Liver (tissue), 9 donors: ENCODE results near the gene CNOT4. TPM values are rescaled to one million over a fixed set of nuclear protein-coding genes. Genes with fewer than 3 reads are reported as not detected.
"Not testable (repeated sequence)": the region's sequence is repeated elsewhere in the genome, so short reads cannot be mapped to it uniquely, and the experiment has no call there.

Experiments
- DNase-seq: peaks from one replicate; pipeline ENCODE4 v3.0.0-alpha.2; 2017; ENCODE audit warnings: low spot score
- H3K27ac ChIP-seq, 2 donors: one replicate each; pipeline ENCODE4 v1.7.0; 2013; ENCODE audit warnings: inconsistent platforms in 2 of 2, low read length in 2 of 2, control low read depth in 1 of 2, low read depth in 1 of 2, mild to moderate bottlenecking in 1 of 2
- H3K27me3 ChIP-seq, 4 donors: one replicate each; pipeline versions ENCODE4 v1.6.1 to v1.7.0; 2013; ENCODE audit warnings: low read length in 3 of 4, inconsistent platforms in 1 of 4, mild to moderate bottlenecking in 1 of 4, moderate library complexity in 1 of 4; ENCODE audit not compliant: control insufficient read depth in 4 of 4, insufficient read depth in 4 of 4
- H3K36me3 ChIP-seq, 4 donors: one replicate each; pipeline versions ENCODE4 v1.6.1 to v1.7.0; 2013; ENCODE audit warnings: low read length in 3 of 4, mild to moderate bottlenecking in 3 of 4, low read depth in 1 of 4, moderate library complexity in 1 of 4; ENCODE audit not compliant: control insufficient read depth in 4 of 4, insufficient read depth in 3 of 4
- H3K4me1 ChIP-seq, 4 donors: one replicate each; pipeline versions ENCODE4 v1.6.1 to v1.7.0; 2013; ENCODE audit warnings: low read length in 3 of 4, mild to moderate bottlenecking in 3 of 4, moderate library complexity in 1 of 4; ENCODE audit not compliant: control insufficient read depth in 4 of 4, insufficient read depth in 4 of 4
- H3K4me3 ChIP-seq, 3 donors: one replicate each; pipeline versions ENCODE4 v1.6.1 to v1.7.0; 2013; ENCODE audit warnings: low read length in 3 of 3, control low read depth in 1 of 3, low read depth in 1 of 3, mild to moderate bottlenecking in 1 of 3
- H3K9ac ChIP-seq, 2 donors: one replicate each; pipeline ENCODE4 v1.7.0; 2013; ENCODE audit warnings: low read length in 2 of 2, mild to moderate bottlenecking in 2 of 2, moderate library complexity in 2 of 2, control low read depth in 1 of 2, low read depth in 1 of 2
- H3K9me3 ChIP-seq, 4 donors: one replicate each; pipeline versions ENCODE4 v1.6.1 to v1.7.0; 2013; ENCODE audit warnings: low read length in 3 of 4; ENCODE audit not compliant: control insufficient read depth in 4 of 4
- ATF3 ChIP-seq: IDR thresholded peaks from 2 replicates; pipeline ENCODE4 v1.6.1; 2016; ENCODE audit warnings: antibody characterized with exemption
- CTCF ChIP-seq: fragments of 150-350 bp; IDR thresholded peaks from 2 replicates; pipeline ENCODE4 v1.5.1; 2017; ENCODE audit warnings: improper control_type of control experiment, low read depth, low read length; ENCODE audit not compliant: missing input control
- EGR1 ChIP-seq, 2 donors: IDR thresholded peaks; 2 replicates each; pipeline ENCODE4 v1.6.1; 2016 to 2018; ENCODE audit warnings: antibody characterized with exemption in 2 of 2, low read depth in 2 of 2
- FOXA1 ChIP-seq: IDR thresholded peaks from 2 replicates; pipeline ENCODE4 v1.6.1; 2016; ENCODE audit warnings: antibody characterized with exemption
- FOXA2 ChIP-seq: IDR thresholded peaks from 2 replicates; pipeline ENCODE4 v1.6.1; 2016; ENCODE audit warnings: antibody characterized with exemption
- GABPA ChIP-seq, 2 donors: IDR thresholded peaks in 1 of 2; conservative IDR thresholded peaks in 1 of 2; 2 replicates each; pipeline ENCODE4 v1.6.1; 2016; ENCODE audit warnings: antibody characterized with exemption in 2 of 2, mild to moderate bottlenecking in 1 of 2, moderate library complexity in 1 of 2
- HNF4A ChIP-seq, 2 donors: conservative IDR thresholded peaks; 2 replicates each; pipeline ENCODE4 v1.6.1; 2016; ENCODE audit warnings: antibody characterized with exemption in 2 of 2, mild to moderate bottlenecking in 2 of 2
- JUND ChIP-seq, 2 donors: IDR thresholded peaks; 2 replicates each; pipeline ENCODE4 v1.6.1; 2016; ENCODE audit warnings: antibody characterized with exemption in 2 of 2
- MAX ChIP-seq: IDR thresholded peaks from 2 replicates; pipeline ENCODE4 v1.6.1; 2016; ENCODE audit warnings: antibody characterized with exemption
- NR2F2 ChIP-seq: IDR thresholded peaks from 2 replicates; pipeline ENCODE4 v1.6.1; 2016; ENCODE audit warnings: antibody characterized with exemption
- RAD21 ChIP-seq, 2 donors: IDR thresholded peaks; 2 replicates each; pipeline ENCODE4 v1.6.1; 2016; ENCODE audit warnings: antibody characterized with exemption in 2 of 2, mild to moderate bottlenecking in 2 of 2
- RXRA ChIP-seq, 2 donors: IDR thresholded peaks; 2 replicates each; pipeline ENCODE4 v1.6.1; 2017 to 2018; ENCODE audit warnings: antibody characterized with exemption in 2 of 2, mild to moderate bottlenecking in 1 of 2
- SP1 ChIP-seq: IDR thresholded peaks from 2 replicates; pipeline ENCODE4 v1.6.1; 2018; ENCODE audit warnings: antibody characterized with exemption, mild to moderate bottlenecking
- YY1 ChIP-seq: IDR thresholded peaks from 2 replicates; pipeline ENCODE4 v1.6.1; 2016; ENCODE audit warnings: antibody characterized with exemption, mild to moderate bottlenecking
- ZBTB33 ChIP-seq: IDR thresholded peaks from 2 replicates; pipeline ENCODE4 v1.6.1; 2016; ENCODE audit warnings: antibody characterized with exemption
- WGBS: extraction: QIAGEN DNeasy Blood & Tissue Kit; methylation state at CpG from one replicate; pipeline ENCODE4 v1.1.7; 2013; 5-methylcytosine and 5-hydroxymethylcytosine counted together
- polyA plus RNA-seq, 2 donors: library from polyadenylated mRNA; stranded (reverse) in 1 of 2; unstranded in 1 of 2; fragments of 200-250 nt in 1 of 2; fragments of >200 nt in 1 of 2; fragmentation: Nextera tagmentation in 1 of 2; extraction: Ambion mirVana in 1 of 2; gene quantifications; one replicate each; pipeline versions ENCODE4 v1.2.1 to v1.2.3, GENCODE V29; 2013 to 2015
- total RNA-seq, 2 donors: library from RNA; depleted of rRNA; stranded (reverse); fragments of >200 nt; gene quantifications; one replicate each; pipeline ENCODE4 v1.2.3, GENCODE V29; 2014
- TF ChIP-seq, protein P1 (sequence below): IDR thresholded peaks from 2 replicates; pipeline ENCODE4 v1.6.1; 2016; ENCODE audit warnings: antibody characterized with exemption, mild to moderate bottlenecking
- donor health status: healthy.
- donor health status: healthy.
- donor health status: healthy.
- donor health status: healthy.
- donor health status: healthy.

Gene CNOT4
- total and polyA plus RNA-seq, 4 donors, result 3.7 to 11.1 (median 8.6) TPM

- H3K9me3 ChIP-seq, result no peaks in the 10 kb centered on the region
- no peaks in the 10 kb centered on the region for H3K4me1 ChIP-seq
- H3K36me3 ChIP-seq, result no peaks in the 10 kb centered on the region
- 97% methylated on average over 4 of the region's 4 CpGs for WGBS
- no peak overlapping the region for H3K27ac ChIP-seq
- H3K27me3 ChIP-seq, result no peaks in the 10 kb centered on the region
- no peak overlapping the region for H3K9ac ChIP-seq
- no peak for DNase-seq
- TF ChIP-seq GABPA (IDR thresholded peaks at IDR 0.05 in 1 of 2, conservative IDR thresholded peaks at IDR 0.05 in 1 of 2) (no peak), JUND (IDR thresholded peaks at IDR 0.05) (no peak), ATF3 (no peak), CTCF (no peak), MAX (no peak), ZBTB33 (no peak), RXRA (IDR thresholded peaks at IDR 0.05) (no peak), FOXA1 (no peak), YY1 (no peak), RAD21 (IDR thresholded peaks at IDR 0.05) (no peak), FOXA2 (no peak), SP1 (no peak), EGR1 (IDR thresholded peaks at IDR 0.05; ENCODE audit: low read depth in 2 of 2) (no peak), NR2F2 (no peak), HNF4A (conservative IDR thresholded peaks at IDR 0.05) (no peak)
- TF ChIP-seq, protein P1, sequence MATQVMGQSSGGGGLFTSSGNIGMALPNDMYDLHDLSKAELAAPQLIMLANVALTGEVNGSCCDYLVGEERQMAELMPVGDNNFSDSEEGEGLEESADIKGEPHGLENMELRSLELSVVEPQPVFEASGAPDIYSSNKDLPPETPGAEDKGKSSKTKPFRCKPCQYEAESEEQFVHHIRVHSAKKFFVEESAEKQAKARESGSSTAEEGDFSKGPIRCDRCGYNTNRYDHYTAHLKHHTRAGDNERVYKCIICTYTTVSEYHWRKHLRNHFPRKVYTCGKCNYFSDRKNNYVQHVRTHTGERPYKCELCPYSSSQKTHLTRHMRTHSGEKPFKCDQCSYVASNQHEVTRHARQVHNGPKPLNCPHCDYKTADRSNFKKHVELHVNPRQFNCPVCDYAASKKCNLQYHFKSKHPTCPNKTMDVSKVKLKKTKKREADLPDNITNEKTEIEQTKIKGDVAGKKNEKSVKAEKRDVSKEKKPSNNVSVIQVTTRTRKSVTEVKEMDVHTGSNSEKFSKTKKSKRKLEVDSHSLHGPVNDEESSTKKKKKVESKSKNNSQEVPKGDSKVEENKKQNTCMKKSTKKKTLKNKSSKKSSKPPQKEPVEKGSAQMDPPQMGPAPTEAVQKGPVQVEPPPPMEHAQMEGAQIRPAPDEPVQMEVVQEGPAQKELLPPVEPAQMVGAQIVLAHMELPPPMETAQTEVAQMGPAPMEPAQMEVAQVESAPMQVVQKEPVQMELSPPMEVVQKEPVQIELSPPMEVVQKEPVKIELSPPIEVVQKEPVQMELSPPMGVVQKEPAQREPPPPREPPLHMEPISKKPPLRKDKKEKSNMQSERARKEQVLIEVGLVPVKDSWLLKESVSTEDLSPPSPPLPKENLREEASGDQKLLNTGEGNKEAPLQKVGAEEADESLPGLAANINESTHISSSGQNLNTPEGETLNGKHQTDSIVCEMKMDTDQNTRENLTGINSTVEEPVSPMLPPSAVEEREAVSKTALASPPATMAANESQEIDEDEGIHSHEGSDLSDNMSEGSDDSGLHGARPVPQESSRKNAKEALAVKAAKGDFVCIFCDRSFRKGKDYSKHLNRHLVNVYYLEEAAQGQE, result no peak
- H3K4me3 ChIP-seq, result no peak overlapping the region
These were observed 34.4 kb downstream of the CNOT4 start for GRCh38 chr7:135475521-135475920.

DNA sequence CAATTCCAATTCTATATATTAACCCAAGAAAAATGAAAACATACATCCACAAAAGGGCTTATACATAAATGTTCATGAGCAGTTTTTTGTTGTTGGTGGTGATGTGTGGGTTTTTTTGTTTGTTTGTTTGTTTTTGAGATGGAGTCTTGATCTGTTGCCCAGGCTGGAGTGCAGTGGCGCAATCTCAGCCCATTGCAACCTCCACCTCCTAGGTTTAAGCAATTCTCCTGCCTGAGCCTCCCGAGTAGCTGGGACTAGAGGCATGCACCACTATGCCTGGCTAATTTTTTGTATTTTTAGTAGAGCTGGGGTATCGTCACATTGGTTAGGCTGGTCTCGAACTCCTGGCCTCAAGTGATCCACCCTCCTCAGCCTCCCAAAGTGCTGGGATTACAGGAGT lies 40.2 kb downstream of the CNOT4 start:
- DNase-seq, H3K9me3 ChIP-seq, H3K27me3 ChIP-seq, H3K27ac ChIP-seq, H3K4me3 ChIP-seq, H3K9ac ChIP-seq, H3K4me1 ChIP-seq, H3K36me3 ChIP-seq: not testable (repeated sequence)
- 93% methylated on average over 4 of the region's 4 CpGs for WGBS
